Activated CD4-positive, alpha-beta T cell treated with anti-CD3 and anti-CD28 coated beads for 24 hours (primary cell): ENCODE data around the gene ZDHHC8.

Experiments used
- DNase-seq, 2 donors: peaks; one replicate each; pipeline ENCODE4 v3.0.0-alpha.2; 2020; ENCODE audit warnings: low read depth in 2 of 2

Gene ZDHHC8

GRCh38 chr22:20179455-20180244, 48.0 kb downstream of the ZDHHC8 start:
- DNase-seq = no peak

- no peak for DNase-seq
Observed at GRCh38 chr22:20180245-20180630, 48.6 kb downstream of the ZDHHC8 start.

- DNase-seq = no peak
Observed at GRCh38 chr22:20180640-20181039, 49.0 kb downstream of the ZDHHC8 start.

- DNase-seq = no peak
Observed at GRCh38 chr22:20181194-20181883, 49.7 kb downstream of the ZDHHC8 start.

- DNase-seq = no peak
Observed at GRCh38 chr22:20181884-20182236, 50.3 kb downstream of the ZDHHC8 start.

- no peak for DNase-seq
Observed at GRCh38 chr22:20182365-20182764, 50.8 kb downstream of the ZDHHC8 start.

GRCh38 chr22:20183101-20183500, 51.5 kb downstream of the ZDHHC8 start:
- DNase-seq = no peak

GRCh38 chr22:20183823-20184222, 52.2 kb downstream of the ZDHHC8 start:
- DNase-seq = no peak

GRCh38 chr22:20184501-20185165, 53.0 kb downstream of the ZDHHC8 start:
- no peak for DNase-seq

- no peak for DNase-seq
Observed at GRCh38 chr22:20185750-20186149, 54.1 kb downstream of the ZDHHC8 start.

GRCh38 chr22:20186183-20186870, 54.7 kb downstream of the ZDHHC8 start:
- DNase-seq = no peak

- no peak for DNase-seq
Observed at GRCh38 chr22:20186871-20187546, 55.4 kb downstream of the ZDHHC8 start.

- DNase-seq = no peak
Observed at GRCh38 chr22:20187777-20188566, 56.4 kb downstream of the ZDHHC8 start.

- DNase-seq = no peak
Observed at GRCh38 chr22:20188567-20188877, 56.9 kb downstream of the ZDHHC8 start.

GRCh38 chr22:20191000-20191515, 59.5 kb downstream of the ZDHHC8 start:
- DNase-seq = no peak

- no peak for DNase-seq
Observed at GRCh38 chr22:20191803-20192202, 60.2 kb downstream of the ZDHHC8 start.

GRCh38 chr22:20192293-20192971, 60.8 kb downstream of the ZDHHC8 start:
- DNase-seq = no peak

- DNase-seq = no peak
Observed at GRCh38 chr22:20192972-20193760, 61.6 kb downstream of the ZDHHC8 start.

GRCh38 chr22:20193761-20194494, 62.3 kb downstream of the ZDHHC8 start:
- no peak for DNase-seq
